DOHH2 (cell line): Measurements from ENCODE around the gene MYCBPAP.

Source experiments
- CTCF ChIP-seq: fragments of 200-600 bp; sonication (generic); IDR thresholded peaks from one replicate; pipeline ENCODE4 v1.5.1; 2014; ENCODE audit warnings: antibody characterized with exemption, mild to moderate bottlenecking, low read depth, low read length; ENCODE audit not compliant: poor library complexity, severe bottlenecking
- EZH2phosphoT487 ChIP-seq: fragments of 200-600 bp; sonication (generic); IDR thresholded peaks from 2 replicates; pipeline ENCODE4 v1.6.1; 2017; ENCODE audit warnings: borderline replicate concordance, mild to moderate bottlenecking, antibody characterized with exemption, low read length, moderate library complexity, mixed read lengths

GRCh38 chr17:50542795-50543774 is 34.8 kb downstream of the MYCBPAP start:
- TF ChIP-seq CTCF (no peak), EZH2phosphoT487 (no peak)
